Effector memory CD8-positive, alpha-beta T cell (primary cell): ENCODE data around the gene ROPN1B.
"Not testable (repeated sequence)": the region's sequence is repeated elsewhere in the genome, so short reads cannot be mapped to it uniquely, and the experiment has no call there.

Experiments
- ATAC-seq: fragments of 150-1000 bp; cut with Tn5 transposase; replicated peaks from 2 replicates; pipeline ENCODE4 v1.10.0; 2021; ENCODE audit warnings: mild to moderate bottlenecking, moderate library complexity
- DNase-seq, 3 experiments: peaks; one replicate each; pipeline ENCODE4 v3.0.0; 2021
- H3K27ac Mint-ChIP-seq, 2 donors: one replicate each; pipeline ENCODE4 v1.8.0; 2022; ENCODE audit warnings: mild to moderate bottlenecking in 2 of 2, mixed read lengths in 2 of 2, moderate library complexity in 2 of 2
- H3K27me3 Mint-ChIP-seq, 2 donors: one replicate each; pipeline ENCODE4 v1.8.0; 2022; ENCODE audit warnings: mixed read lengths in 2 of 2
- H3K36me3 Mint-ChIP-seq: one replicate; pipeline ENCODE4 v1.8.0; 2022; ENCODE audit warnings: mild to moderate bottlenecking, moderate library complexity, mixed read lengths; ENCODE audit not compliant: insufficient read depth
- H3K4me1 Mint-ChIP-seq, 2 donors: one replicate each; pipeline ENCODE4 v1.8.0; 2022; ENCODE audit warnings: low read depth in 2 of 2, mixed read lengths in 2 of 2
- H3K4me3 Mint-ChIP-seq, 2 donors: one replicate each; pipeline ENCODE4 v1.8.0; 2022; ENCODE audit warnings: mild to moderate bottlenecking in 2 of 2, mixed read lengths in 2 of 2, moderate library complexity in 2 of 2
- H3K9me3 Mint-ChIP-seq, 2 donors: one replicate each; pipeline ENCODE4 v1.8.0; 2022; ENCODE audit warnings: mixed read lengths in 2 of 2

Gene ROPN1B

DNA sequence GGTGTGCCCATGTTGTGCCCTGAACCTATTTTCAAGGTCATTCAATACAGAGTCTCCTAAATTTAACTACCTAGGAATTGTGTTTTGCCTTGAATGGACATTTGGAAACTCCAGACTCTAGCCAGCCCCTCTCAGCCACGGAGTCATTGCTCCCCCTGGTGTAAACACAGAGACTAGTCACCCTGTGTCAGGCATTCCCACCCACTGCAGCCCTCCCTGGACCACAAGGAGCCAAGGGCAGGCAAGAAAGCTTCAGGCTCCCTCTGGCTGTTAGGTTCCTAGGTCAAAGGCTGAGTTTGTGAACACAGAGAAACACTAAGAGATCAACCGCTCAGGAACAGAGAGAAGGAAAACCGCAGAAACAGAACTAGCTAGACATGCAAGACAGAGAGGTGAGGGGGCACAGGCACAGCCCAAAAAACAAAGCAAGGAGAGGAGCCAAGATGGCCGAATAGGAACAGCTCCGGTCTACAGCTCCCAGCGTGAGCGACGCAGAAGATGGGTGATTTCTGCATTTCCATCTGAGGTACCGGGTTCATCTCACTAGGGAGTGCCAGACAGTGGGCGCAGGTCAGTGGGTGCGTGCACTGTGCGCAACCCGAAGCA lies 32.7 kb upstream of the ROPN1B start:
- not testable (repeated sequence) for H3K27ac Mint-ChIP-seq, H3K36me3 Mint-ChIP-seq, H3K4me1 Mint-ChIP-seq, ATAC-seq, H3K9me3 Mint-ChIP-seq, DNase-seq, H3K4me3 Mint-ChIP-seq
- peaks cover 15 to 42% of the 10 kb centered on the region in 2 donors for H3K27me3 Mint-ChIP-seq

DNA sequence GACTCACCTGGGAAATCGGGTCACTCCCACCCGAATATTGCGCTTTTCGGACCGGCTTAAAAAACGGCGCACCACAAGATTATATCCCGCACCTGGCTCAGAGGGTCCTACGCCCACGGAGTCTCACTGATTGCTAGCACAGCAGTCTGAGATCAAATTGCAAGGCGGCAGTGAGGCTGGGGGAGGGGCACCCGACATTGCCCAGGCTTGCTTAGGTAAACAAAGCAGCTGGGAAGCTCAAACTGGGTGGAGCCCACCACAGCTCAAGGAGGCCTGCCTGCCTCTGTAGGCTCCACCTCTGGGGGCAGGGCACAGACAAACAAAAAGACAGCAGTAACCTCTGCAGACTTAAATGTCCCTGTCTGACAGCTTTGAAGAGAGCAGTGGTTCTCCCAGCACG lies 32.1 kb upstream of the ROPN1B start:
- not testable (repeated sequence) for DNase-seq, H3K27ac Mint-ChIP-seq, H3K9me3 Mint-ChIP-seq, H3K4me3 Mint-ChIP-seq, H3K4me1 Mint-ChIP-seq, ATAC-seq, H3K36me3 Mint-ChIP-seq
- peaks cover 15 to 41% of the 10 kb centered on the region in 2 donors for H3K27me3 Mint-ChIP-seq

DNA sequence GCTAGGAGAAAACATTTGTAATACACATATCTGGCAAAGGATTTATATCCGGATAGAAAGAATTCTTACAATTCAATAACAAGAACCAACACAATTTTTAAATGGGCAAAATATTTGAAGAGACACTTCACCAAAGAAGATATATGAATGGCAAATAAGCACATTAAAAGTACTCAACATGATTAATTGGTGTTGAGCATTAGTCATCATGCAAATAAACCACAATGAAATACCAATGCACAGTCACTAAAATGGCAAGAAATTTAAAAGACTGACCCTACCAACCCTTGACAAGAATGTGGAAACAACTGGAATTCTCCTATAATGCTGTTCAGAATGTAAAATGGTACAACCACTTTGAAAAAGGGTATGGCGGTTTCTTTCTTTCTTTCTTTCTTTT lies 21.2 kb upstream of the ROPN1B start:
- H3K9me3 Mint-ChIP-seq, ATAC-seq, H3K4me1 Mint-ChIP-seq, H3K36me3 Mint-ChIP-seq, H3K27ac Mint-ChIP-seq, H3K4me3 Mint-ChIP-seq, DNase-seq: not testable (repeated sequence)
- peaks cover 27 to 77% of the 10 kb centered on the region in 2 donors for H3K27me3 Mint-ChIP-seq

DNA sequence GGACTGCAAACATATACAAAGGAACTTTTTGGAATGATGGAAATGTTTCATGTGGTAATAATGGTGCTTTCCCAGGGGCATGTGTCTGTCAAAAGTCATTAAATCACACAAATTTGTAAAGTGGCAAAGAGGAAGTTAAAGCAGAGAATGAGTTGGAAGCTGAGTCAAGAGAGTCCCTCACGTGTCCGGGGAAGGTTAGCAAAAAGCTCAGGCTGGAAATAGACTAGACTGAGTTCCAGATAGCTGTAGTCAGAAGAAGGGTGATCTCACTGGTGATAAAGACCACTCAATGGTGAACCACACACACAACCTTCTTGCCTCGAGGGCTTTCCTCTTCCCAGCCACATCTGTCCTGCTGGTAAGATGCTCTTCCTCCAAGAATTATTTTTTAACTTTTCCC lies 20.1 kb upstream of the ROPN1B start:
- H3K36me3 Mint-ChIP-seq, H3K9me3 Mint-ChIP-seq, H3K4me1 Mint-ChIP-seq, ATAC-seq, DNase-seq, H3K4me3 Mint-ChIP-seq, H3K27ac Mint-ChIP-seq: not testable (repeated sequence)
- peaks cover 31 to 83% of the 10 kb centered on the region in 2 donors for H3K27me3 Mint-ChIP-seq

DNA sequence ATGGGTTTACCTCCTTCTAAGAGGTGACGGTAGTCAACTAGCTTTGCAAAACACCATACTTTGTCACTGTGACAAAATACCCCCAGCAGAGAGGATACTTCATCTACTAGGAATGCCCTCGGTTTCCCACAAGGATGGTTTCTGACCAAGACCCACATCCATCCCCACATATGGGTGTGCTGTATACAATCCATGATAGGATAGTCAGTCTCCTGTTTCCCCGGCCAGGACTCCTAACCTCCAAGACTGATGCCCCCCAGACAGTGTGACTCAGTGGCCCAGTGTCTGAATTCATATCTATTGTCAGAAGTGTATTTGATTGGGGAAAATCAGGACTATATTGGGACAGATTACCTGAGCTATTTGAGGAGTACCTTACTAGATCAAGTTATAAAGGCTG lies 17.8 kb upstream of the ROPN1B start:
- ATAC-seq, H3K9me3 Mint-ChIP-seq, H3K4me1 Mint-ChIP-seq, H3K27ac Mint-ChIP-seq, DNase-seq, H3K4me3 Mint-ChIP-seq, H3K36me3 Mint-ChIP-seq: not testable (repeated sequence)
- peaks cover 16 to 81% of the 10 kb centered on the region in 2 donors for H3K27me3 Mint-ChIP-seq

DNA sequence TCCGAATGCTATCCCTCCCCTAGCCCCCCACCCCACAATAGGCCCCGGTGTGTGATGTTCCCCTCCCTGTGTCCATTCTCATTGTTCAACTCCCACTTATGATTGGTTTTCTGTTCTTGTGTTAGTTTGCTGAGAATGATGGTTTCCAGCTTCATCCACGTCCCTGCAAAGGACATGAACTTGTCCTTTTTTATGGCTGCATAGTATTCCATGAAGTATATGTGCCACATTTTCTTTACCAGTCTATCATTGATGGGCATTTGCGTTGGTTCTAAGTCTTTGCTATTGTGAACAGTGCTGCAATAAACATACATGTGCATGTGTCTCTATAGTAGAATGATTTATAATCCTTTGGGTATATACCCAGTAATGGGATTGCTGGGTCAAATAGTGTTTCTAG lies 12.0 kb upstream of the ROPN1B start:
- H3K36me3 Mint-ChIP-seq, H3K4me1 Mint-ChIP-seq, H3K4me3 Mint-ChIP-seq, ATAC-seq, H3K9me3 Mint-ChIP-seq, H3K27ac Mint-ChIP-seq, DNase-seq: not testable (repeated sequence)
- H3K27me3 Mint-ChIP-seq = peaks cover 12 to 56% of the 10 kb centered on the region in 2 donors

DNA sequence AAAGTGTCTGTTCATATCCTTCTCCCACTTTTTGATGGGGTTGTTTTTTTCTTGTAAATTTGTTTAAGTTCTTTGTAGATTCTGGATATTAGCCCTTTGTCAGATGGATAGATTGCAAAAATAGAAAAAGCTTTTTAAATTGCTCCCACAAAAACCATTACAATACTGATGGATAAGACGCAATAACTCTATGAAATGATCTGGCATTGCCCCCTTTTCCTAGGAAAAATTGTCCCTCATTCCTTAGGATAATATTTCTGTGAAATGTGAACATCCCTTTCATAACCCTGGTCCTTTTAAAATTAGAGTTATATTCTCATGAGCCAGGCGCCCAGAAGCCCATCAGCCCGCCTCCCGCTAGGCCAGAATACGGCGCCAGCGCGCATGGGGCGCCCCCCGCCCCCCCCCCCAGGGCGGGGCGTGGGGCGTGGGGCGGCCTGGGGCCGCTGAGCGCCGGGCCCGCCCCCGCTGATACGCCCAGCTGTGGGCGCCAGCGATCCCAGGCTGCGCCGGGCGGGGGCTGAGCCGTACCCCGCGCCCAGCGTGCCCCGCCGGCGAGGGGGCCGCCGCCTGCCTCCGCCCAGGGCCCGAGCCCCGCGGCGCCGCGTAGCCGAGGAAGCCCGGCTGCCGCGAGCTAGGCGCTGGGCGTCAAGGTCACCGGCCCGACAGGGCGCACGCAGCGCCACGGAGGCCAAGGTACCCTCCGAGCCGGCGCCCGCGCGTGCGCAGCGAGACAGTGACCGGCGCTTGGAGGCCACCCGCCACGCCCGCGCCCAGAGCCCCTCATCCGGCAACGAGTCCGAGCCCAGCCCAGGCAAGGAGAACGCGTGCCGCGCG lies 11.1 kb upstream of the ROPN1B start:
- Mint-ChIP-seq H3K9me3 (no peaks in the 10 kb centered on the region), H3K36me3 (no peaks in the 10 kb centered on the region), H3K27ac (no peak overlapping the region), H3K4me3 (no peak overlapping the region), H3K27me3 (peaks cover 12 to 56% of the 10 kb centered on the region in 2 donors), H3K4me1 (no peaks in the 10 kb centered on the region)
- no peak for ATAC-seq
- no peak for DNase-seq

DNA sequence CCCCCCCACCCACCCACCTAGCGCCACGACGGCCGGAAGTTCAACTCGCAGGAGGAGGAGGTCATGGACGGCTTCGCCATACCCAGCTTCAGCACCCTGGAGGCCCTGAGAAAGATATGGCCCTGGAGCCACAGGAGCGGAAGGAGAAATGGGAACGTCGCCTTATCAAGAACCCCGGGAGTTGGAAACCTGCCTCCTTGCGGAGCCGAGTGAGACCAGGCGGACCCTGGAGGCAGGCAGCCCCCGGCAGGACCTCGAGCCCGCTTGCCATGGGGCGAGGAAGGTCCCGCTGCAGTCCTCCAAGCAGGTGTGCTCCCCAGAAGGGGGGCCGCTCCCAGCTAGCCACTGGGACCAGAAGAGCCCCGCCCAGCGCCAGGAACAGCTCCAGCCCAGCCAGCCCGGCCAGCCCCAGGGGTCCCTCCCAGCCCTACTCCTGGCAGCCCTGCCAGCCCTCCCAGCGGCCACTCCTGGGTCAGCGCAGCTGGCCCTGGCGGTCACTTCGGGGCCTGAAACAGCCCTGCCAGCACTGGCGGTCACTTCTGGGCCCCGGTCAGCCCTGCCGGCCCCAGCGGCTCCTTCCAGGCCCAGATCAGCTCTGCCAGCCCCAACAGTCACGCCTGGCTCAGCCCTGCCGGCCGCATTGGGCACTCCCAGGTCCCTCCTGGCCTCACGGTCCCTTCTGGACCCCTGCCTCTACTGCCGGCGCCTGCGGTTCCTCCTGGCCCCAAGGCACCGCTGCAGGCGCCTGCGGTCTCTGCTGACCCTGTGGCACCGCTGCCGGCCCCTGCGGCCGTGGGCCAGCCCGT lies 10.3 kb upstream of the ROPN1B start:
- no peak for DNase-seq
- Mint-ChIP-seq H3K36me3 (no peaks in the 10 kb centered on the region), H3K4me3 (no peak overlapping the region), H3K4me1 (no peaks in the 10 kb centered on the region), H3K27ac (no peak overlapping the region), H3K27me3 (peaks cover 9 to 51% of the 10 kb centered on the region in 2 donors), H3K9me3 (no peaks in the 10 kb centered on the region)
- no peak for ATAC-seq

DNA sequence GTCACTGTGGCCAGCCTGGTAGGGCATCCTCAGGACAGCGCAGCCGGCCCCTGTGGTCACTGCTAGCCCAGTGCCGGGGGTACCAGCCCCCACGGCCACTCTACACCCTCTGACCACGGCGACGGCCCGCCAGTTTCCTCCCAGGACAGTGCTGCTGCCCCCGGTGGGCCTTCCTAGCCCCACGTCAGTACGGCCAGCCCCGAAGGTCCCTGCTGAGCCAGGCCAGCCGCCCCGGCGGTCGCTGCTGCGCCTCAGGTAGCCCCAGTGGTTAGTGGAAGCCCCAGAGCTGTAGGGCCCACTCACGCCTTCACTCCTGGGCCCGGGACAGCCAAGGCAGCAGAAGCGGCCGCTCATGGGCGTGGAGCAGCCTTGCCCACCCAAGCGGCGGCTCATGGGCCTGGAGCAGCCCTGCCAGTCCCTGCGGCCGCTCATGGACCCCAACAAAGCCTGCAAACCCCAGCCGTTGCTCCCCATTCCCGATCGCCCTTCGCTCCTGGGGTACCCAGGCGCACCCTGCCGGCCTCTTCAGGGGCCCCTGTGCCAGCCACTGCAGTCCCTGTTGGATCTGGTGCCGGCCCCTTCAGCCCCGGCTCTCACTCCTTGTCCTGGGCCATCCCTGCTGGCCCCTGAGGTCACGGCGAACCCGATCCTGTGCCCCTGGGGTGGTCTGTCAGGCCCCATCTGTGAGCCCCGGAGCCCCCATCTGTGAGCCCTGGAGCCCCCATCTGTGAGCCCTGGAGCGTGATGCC lies 9.5 kb upstream of the ROPN1B start:
- H3K27ac Mint-ChIP-seq = no peak overlapping the region
- no peaks in the 10 kb centered on the region for H3K4me1 Mint-ChIP-seq
- ATAC-seq (no peak), DNase-seq (no peak)
- peaks cover 7 to 46% of the 10 kb centered on the region in 2 donors for H3K27me3 Mint-ChIP-seq
- H3K9me3 Mint-ChIP-seq = no peaks in the 10 kb centered on the region
- H3K36me3 Mint-ChIP-seq = no peaks in the 10 kb centered on the region
- H3K4me3 Mint-ChIP-seq = no peak overlapping the region

DNA sequence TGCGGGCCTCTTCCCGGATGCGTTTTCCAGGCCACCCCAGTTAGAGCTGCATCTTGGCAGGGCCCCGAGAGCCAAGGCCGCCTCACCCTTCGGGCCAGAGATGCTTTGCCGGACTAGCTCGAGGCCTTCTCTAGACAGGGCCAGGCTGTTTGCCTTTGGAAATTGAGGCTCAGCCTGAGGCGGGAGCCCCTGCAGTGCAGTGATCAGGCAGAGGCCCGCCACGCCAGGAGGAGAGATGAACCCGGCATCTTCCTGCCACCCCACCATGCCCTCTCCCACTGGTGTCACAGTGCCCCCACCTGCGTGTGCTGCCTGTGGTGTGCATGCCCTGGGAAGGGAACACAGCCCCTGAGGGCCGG lies 8.9 kb upstream of the ROPN1B start:
- no peak for ATAC-seq
- Mint-ChIP-seq H3K27ac (no peak overlapping the region), H3K9me3 (no peaks in the 10 kb centered on the region), H3K36me3 (no peaks in the 10 kb centered on the region), H3K4me1 (no peaks in the 10 kb centered on the region), H3K4me3 (no peak overlapping the region), H3K27me3 (peaks cover 7 to 43% of the 10 kb centered on the region in 2 donors)
- no peak for DNase-seq

DNA sequence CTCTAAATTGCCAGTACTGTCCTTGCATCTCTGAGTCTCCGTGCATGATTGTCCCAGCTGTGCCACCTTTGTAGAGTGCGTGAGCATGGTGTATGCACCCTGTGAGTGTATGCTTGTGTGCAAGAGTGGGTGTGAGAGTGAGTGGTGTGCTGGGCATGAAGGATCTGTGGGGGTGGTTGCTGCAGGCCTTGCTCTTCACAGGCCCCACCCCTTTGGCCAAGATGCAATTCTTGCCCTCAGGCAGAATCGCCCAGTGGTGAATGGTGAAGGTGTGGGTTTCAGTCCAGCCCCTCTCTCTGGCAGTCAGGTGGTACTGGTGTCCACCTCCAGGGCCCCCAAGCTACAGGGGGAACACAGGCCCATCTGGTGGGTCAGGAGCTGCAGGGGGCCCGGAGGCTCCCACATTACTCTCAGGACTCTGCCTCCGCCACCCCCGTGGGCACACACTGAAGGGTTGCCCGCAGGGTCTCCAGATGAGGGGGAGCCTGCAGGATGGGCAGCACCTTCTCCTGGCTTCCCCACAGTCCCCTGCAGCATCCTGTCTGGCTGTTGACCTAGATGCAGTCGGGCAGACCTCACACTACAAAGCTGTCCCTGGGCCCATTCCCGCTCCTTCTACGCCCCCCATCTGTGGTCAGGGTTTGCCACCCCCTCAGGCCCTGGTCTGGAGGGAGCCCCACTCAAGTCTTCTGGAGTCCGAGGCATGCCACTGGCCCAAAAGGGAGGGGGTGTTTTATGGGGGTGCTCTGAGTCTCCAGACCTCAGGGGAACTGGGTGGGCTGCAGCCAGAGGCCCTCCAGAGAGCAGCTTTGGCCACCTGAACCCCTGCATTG lies 8.3 kb upstream of the ROPN1B start:
- Mint-ChIP-seq H3K27ac (no peak overlapping the region), H3K4me1 (no peaks in the 10 kb centered on the region), H3K9me3 (no peaks in the 10 kb centered on the region), H3K27me3 (peaks cover 7 to 36% of the 10 kb centered on the region in 2 donors), H3K36me3 (no peaks in the 10 kb centered on the region), H3K4me3 (no peak overlapping the region)
- DNase-seq (no peak), ATAC-seq (no peak)

DNA sequence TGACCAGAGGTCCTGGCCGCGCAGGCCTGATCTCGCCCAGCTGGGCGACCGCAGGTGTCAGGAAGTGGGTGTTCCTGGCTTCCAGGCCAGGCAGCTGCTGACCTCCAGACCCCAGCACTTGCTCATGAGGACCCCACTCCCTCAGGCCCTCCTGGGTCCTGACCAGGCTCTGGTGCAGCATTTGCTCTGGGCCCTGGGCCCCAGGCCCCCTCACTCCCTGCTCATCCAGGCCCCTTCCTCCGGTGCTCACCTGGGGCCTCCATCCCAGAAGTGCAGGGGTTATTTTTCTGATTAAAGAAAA lies 7.7 kb upstream of the ROPN1B start:
- ATAC-seq = no peak
- H3K27me3 Mint-ChIP-seq = peaks cover 7 to 31% of the 10 kb centered on the region in 2 donors
- H3K9me3 Mint-ChIP-seq = no peaks in the 10 kb centered on the region
- H3K4me3 Mint-ChIP-seq = no peak overlapping the region
- no peaks in the 10 kb centered on the region for H3K36me3 Mint-ChIP-seq
- no peak overlapping the region for H3K27ac Mint-ChIP-seq
- no peak for DNase-seq
- H3K4me1 Mint-ChIP-seq = no peaks in the 10 kb centered on the region

DNA sequence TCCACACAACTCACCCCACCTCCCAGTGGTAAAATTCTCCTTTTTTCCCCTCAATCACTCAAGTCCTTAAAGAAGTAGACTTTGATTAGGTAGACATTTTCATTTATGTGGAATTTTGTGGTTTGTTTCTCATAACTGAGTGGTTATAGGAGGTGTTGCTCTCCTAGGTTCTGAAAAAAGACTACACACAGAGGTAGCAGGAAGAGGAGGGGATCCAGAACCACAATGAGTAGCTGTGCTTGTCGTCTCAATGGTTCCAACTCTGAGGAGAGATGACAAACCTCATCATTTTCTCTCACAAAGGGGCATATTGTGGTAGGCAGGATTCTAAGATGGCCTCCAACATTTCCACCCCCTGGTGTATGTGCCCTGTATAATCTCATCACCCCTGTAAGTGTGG lies 5.1 kb upstream of the ROPN1B start:
- DNase-seq, H3K4me3 Mint-ChIP-seq, ATAC-seq, H3K9me3 Mint-ChIP-seq, H3K4me1 Mint-ChIP-seq, H3K36me3 Mint-ChIP-seq, H3K27ac Mint-ChIP-seq: not testable (repeated sequence)
- peaks cover 0 to 15% of the 10 kb centered on the region in 2 donors for H3K27me3 Mint-ChIP-seq
